ENCODE results near the gene CBFA2T2. TPM values are rescaled to one million over a fixed set of nuclear protein-coding genes. Genes with fewer than 3 reads are reported as not detected.

CBFA2T2 gene
- total RNA-seq, 1 experiment from 2014 or later = 15.4 TPM

DNA sequence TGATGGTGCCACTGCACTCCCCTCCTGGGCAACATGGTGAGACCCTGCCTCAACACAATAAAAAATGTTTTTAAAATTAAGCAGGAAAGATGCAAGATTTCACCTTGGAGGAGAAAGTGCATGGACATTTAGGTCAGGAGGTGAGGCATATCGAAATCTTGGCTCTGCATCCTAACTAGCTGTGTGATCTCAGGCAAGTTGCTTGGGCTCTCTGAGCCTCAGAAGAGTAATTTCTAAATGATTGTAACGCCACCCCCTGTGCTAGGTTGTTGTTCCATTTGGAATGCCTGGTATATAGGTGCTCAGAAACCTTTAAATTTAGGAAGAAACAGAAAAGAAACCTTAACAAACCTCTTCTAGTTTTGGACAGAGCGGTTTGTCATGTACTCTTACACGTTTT lies 136.3 kb downstream of the CBFA2T2 start:
- intact Hi-C loops (cut with micrococcal nuclease) = no loop called here
- Mint-ChIP-seq H3K27ac (ENCODE audit: low read depth, unreplicated experiment) (no peak overlapping the region), H3K27me3 (ENCODE audit: insufficient read depth, unreplicated experiment) (no peaks in the 10 kb centered on the region), H3K4me1 (ENCODE audit: insufficient read depth, unreplicated experiment) (no peaks in the 10 kb centered on the region), H3K9me3 (ENCODE audit: unreplicated experiment) (no peaks in the 10 kb centered on the region), H3K4me3 (ENCODE audit: unreplicated experiment) (no peak overlapping the region), H3K36me3 (ENCODE audit: insufficient read depth, unreplicated experiment) (peaks cover 73% of the 10 kb centered on the region)
- BruUV-seq (replicated peaks) = no TSS peak
- TF ChIP-seq, protein P1, sequence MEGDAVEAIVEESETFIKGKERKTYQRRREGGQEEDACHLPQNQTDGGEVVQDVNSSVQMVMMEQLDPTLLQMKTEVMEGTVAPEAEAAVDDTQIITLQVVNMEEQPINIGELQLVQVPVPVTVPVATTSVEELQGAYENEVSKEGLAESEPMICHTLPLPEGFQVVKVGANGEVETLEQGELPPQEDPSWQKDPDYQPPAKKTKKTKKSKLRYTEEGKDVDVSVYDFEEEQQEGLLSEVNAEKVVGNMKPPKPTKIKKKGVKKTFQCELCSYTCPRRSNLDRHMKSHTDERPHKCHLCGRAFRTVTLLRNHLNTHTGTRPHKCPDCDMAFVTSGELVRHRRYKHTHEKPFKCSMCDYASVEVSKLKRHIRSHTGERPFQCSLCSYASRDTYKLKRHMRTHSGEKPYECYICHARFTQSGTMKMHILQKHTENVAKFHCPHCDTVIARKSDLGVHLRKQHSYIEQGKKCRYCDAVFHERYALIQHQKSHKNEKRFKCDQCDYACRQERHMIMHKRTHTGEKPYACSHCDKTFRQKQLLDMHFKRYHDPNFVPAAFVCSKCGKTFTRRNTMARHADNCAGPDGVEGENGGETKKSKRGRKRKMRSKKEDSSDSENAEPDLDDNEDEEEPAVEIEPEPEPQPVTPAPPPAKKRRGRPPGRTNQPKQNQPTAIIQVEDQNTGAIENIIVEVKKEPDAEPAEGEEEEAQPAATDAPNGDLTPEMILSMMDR (IDR thresholded peaks at IDR 0.05; ENCODE audit: unreplicated experiment) = no peak
- CTCF ChIA-PET = interaction anchor here (0.7 to 1.2 kb wide), 3 partner anchors 14 to 42 kb away, joined by 3 to 5 read pairs (median 4); no protein-coding TSS in a partner anchor
- no peak for DNase-seq (ENCODE audit: unreplicated experiment)
- POLR2A ChIA-PET = no interaction called here

DNA sequence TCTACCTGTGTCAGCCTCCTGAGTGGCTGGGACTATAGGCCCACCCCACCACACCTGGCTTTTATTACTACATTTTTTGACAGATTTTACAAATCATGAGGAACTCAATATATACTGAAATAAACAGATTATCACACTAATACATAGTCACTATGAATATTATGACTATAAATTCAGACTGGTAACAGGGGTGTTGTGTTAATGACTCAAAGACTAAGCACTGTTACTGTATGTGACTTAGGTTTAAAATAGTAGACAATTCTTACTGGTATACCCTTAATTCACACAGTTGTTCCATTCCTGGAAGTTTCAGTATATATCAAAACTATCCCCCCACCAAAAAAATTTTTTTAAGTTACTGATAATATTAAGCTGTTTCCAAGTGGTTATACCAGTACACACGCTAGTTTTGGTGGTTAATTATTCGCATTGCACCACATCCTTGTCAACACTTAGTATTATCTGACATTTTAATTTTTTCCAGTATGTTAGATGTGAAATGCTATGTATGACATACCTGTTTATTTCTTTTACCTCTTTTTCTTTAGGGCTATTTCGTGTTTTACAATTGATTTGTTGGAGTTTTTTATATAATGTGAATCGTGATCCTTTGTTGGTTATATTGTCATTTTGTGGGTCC lies 137.8 kb downstream of the CBFA2T2 start:
- no peak overlapping the region for H3K27ac Mint-ChIP-seq (ENCODE audit: low read depth, unreplicated experiment)
- DNase-seq (ENCODE audit: unreplicated experiment) = no peak
- H3K36me3 Mint-ChIP-seq (ENCODE audit: insufficient read depth, unreplicated experiment) = peaks cover 69% of the 10 kb centered on the region
- CTCF ChIA-PET = no interaction called here
- no TSS peak for BruUV-seq (replicated peaks)
- H3K9me3 Mint-ChIP-seq (ENCODE audit: unreplicated experiment) = no peaks in the 10 kb centered on the region
- TF ChIP-seq, protein P1 (IDR thresholded peaks at IDR 0.05; ENCODE audit: unreplicated experiment) = no peak
- no peak overlapping the region for H3K4me3 Mint-ChIP-seq (ENCODE audit: unreplicated experiment)
- no peaks in the 10 kb centered on the region for H3K4me1 Mint-ChIP-seq (ENCODE audit: insufficient read depth, unreplicated experiment)
- intact Hi-C loops (cut with micrococcal nuclease) = no loop called here
- H3K27me3 Mint-ChIP-seq (ENCODE audit: insufficient read depth, unreplicated experiment) = no peaks in the 10 kb centered on the region
- POLR2A ChIA-PET = no interaction called here

DNA sequence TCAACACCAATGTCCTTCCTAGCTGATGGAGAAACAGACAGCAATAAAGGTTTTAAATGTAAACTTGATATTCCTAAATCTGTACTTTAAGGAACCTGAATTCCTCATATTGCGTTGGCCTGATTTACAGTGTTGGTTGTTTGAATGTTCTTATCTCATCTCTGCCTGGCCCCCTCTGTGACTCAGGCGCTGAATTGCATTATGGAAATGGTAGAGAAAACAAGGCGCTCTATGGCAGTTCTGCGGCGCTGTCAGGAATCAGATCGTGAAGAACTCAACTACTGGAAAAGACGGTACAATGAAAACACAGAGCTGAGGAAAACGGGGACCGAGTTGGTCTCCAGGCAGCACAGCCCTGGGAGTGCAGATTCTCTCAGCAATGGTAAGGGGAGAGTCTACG lies 139.6 kb downstream of the CBFA2T2 start:
- Mint-ChIP-seq H3K27ac (ENCODE audit: low read depth, unreplicated experiment) (no peak overlapping the region), H3K4me3 (ENCODE audit: unreplicated experiment) (no peak overlapping the region), H3K36me3 (ENCODE audit: insufficient read depth, unreplicated experiment) (peaks cover 57% of the 10 kb centered on the region), H3K9me3 (ENCODE audit: unreplicated experiment) (no peaks in the 10 kb centered on the region), H3K27me3 (ENCODE audit: insufficient read depth, unreplicated experiment) (no peaks in the 10 kb centered on the region), H3K4me1 (ENCODE audit: insufficient read depth, unreplicated experiment) (no peaks in the 10 kb centered on the region)
- no TSS peak for BruUV-seq (replicated peaks)
- ChIA-PET POLR2A (no interaction called here), CTCF (interaction anchor here (0.6 kb wide), 1 partner anchor 208 kb away, joined by 4 read pairs; no protein-coding TSS in a partner anchor)
- DNase-seq (ENCODE audit: unreplicated experiment) = no peak
- TF ChIP-seq, protein P1 (IDR thresholded peaks at IDR 0.05; ENCODE audit: unreplicated experiment) = no peak
- intact Hi-C loops (cut with micrococcal nuclease) = no loop called here

DNA sequence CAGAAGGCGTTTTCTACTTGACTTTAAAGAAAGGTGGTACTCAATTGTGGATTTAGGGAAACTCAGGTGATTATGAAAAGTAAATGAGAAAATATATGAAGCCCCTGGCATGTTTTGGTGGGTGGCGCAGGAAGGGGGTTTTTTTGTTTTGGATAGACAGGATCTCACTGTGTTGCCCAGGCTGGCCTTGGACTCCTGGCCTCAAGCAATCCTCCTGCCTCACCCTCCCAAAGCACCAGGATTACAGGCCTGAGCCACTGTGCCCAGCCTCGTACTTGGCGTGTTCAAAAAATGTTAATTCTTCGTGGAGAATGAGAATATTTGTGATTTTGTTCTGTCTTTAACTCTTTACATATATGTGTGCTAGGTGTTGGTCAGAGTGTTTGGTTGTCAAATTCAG lies 140.1 kb downstream of the CBFA2T2 start:
- CTCF ChIA-PET = interaction anchor here (0.6 to 0.7 kb wide), 2 partner anchors 47 to 1009 kb away, joined by 3 to 5 read pairs; no protein-coding TSS in a partner anchor
- intact Hi-C loops (cut with micrococcal nuclease) = no loop called here

More for the DNA sequence above, 140.1 kb downstream of the CBFA2T2 start:
- no peak for DNase-seq (ENCODE audit: unreplicated experiment)
- Mint-ChIP-seq H3K4me3 (ENCODE audit: unreplicated experiment) (no peak overlapping the region), H3K9me3 (ENCODE audit: unreplicated experiment) (no peaks in the 10 kb centered on the region), H3K27me3 (ENCODE audit: insufficient read depth, unreplicated experiment) (no peaks in the 10 kb centered on the region), H3K36me3 (ENCODE audit: insufficient read depth, unreplicated experiment) (peaks cover 60% of the 10 kb centered on the region), H3K4me1 (ENCODE audit: insufficient read depth, unreplicated experiment) (no peaks in the 10 kb centered on the region), H3K27ac (ENCODE audit: low read depth, unreplicated experiment) (no peak overlapping the region)
- POLR2A ChIA-PET = no interaction called here
- no TSS peak for BruUV-seq (replicated peaks)
- TF ChIP-seq, protein P1 (IDR thresholded peaks at IDR 0.05; ENCODE audit: unreplicated experiment) = no peak
